Muscle of leg (tissue), 11 donors: ENCODE data around the gene INPP4B. TPM values are rescaled to one million over a fixed set of nuclear protein-coding genes. Genes with fewer than 3 reads are reported as not detected.

Source experiments
- DNase-seq: peaks from one replicate; pipeline ENCODE4 v3.0.0; 2013
- H3K27ac ChIP-seq: one replicate; pipeline ENCODE4 v1.5.1; 2013; ENCODE audit warnings: mild to moderate bottlenecking, low read length, control low read depth
- H3K27me3 ChIP-seq: one replicate; pipeline ENCODE4 v1.6.1; 2013; ENCODE audit warnings: low read length; ENCODE audit not compliant: control insufficient read depth, insufficient read depth
- H3K36me3 ChIP-seq: one replicate; pipeline ENCODE4 v1.6.1; 2013; ENCODE audit warnings: low read length; ENCODE audit not compliant: control insufficient read depth, insufficient read depth
- H3K4me1 ChIP-seq: one replicate; pipeline ENCODE4 v1.6.1; 2013; ENCODE audit warnings: low read length; ENCODE audit not compliant: control insufficient read depth, insufficient read depth
- H3K4me3 ChIP-seq: one replicate; pipeline ENCODE4 v1.5.1; 2013; ENCODE audit warnings: low read length, control low read depth
- H3K9me3 ChIP-seq: replicated peaks from 2 replicates; pipeline ENCODE4 v1.6.1; 2013; ENCODE audit warnings: low read depth, low read length; ENCODE audit not compliant: control insufficient read depth
- WGBS: methylation state at CpG from one replicate; pipeline ENCODE4 v1.1.5; 2013; ENCODE audit warnings: missing lambda C conversion rate; ENCODE audit not compliant: insufficient coverage; 5-methylcytosine and 5-hydroxymethylcytosine counted together
- polyA plus RNA-seq, 8 donors: library from polyadenylated mRNA; unstranded; fragments of 120-200 nt; gene quantifications; one replicate each; pipeline versions ENCODE4 v1.2.1 to v1.2.3, GENCODE V29; 2013; ENCODE audit warnings: inconsistent platforms in 1 of 8, low replicate concordance in 1 of 8; ENCODE audit not compliant: insufficient read length in 8 of 8, insufficient read depth in 1 of 8
- total RNA-seq: library from RNA; stranded (reverse); fragments of 120-200 nt; gene quantifications from one replicate; pipeline ENCODE4 v1.2.4, GENCODE V29; 2013

INPP4B gene
- total and polyA plus RNA-seq, 9 donors: 15.7 to 55.1 (median 30.6) TPM

DNA sequence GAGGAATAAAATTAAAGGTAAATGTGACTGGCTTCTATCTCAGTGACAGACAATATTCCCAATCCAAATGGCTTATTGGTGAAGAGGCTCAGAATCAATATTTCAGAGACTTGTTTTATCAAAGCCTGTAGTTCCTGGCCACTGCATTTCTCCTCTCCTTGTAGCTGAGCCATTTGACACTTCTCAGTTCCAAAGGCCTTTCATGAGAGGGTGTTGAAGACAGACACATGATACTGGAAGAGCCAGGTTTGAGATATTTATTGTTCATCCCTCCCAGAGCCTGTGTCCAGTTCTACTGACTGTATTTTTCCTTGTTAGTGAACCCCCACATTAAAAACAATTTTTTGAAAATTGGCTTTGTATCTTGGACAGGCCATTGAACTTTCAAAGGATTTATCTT is 12.9 kb upstream of the INPP4B start:
- Histone ChIP-seq H3K36me3 (no peaks in the 10 kb centered on the region), H3K27ac (no peak overlapping the region), H3K4me1 (no peaks in the 10 kb centered on the region), H3K27me3 (no peaks in the 10 kb centered on the region), H3K9me3 (no peaks in the 10 kb centered on the region), H3K4me3 (no peak overlapping the region)
- no peak for DNase-seq

DNA sequence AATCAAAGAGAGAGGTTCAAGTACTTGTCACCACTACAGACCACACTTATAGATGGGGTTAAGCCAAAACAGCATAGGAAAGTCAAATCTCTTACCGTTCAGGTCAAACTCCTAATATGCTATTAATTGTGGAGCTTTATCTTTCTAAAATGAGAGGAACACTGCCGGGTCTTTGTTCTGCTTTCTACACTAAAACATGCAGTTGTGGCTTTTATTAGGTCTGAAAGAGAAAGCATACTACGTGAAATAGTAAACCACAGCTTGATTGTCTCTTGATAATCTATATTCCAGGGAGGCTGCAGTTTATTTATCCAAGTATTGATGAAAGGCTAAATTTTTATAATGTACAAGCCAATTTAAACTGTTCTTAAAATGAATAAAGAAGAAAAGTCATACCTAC is 12.3 kb upstream of the INPP4B start:
- H3K4me3 ChIP-seq: no peak overlapping the region
- no peaks in the 10 kb centered on the region for H3K9me3 ChIP-seq
- H3K27me3 ChIP-seq: no peaks in the 10 kb centered on the region
- H3K27ac ChIP-seq: no peak overlapping the region
- H3K4me1 ChIP-seq: no peaks in the 10 kb centered on the region
- no CpG with 5 or more reads among the region's 3 CpGs for WGBS
- DNase-seq: no peak
- H3K36me3 ChIP-seq: no peaks in the 10 kb centered on the region

DNA sequence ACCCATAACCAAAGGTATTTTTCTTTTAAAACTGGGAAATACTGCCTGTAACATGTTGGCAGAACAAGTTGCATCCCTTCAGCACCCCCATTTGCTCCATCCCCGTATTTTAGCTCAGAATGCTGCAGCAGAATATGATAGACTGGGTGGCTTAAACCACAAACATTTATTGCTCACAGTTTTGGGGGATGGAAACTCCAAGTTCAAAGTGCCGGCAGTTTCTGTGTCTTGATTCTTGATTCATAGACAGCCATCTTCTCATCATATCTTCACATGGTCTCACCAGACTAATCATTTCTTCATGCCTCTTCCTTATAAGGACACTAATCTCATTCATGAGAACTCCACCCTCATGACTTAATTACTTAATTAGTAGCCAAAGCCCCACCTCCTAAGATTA is 10.5 kb upstream of the INPP4B start:
- no peak for DNase-seq
- no peaks in the 10 kb centered on the region for H3K27me3 ChIP-seq
- no peak overlapping the region for H3K27ac ChIP-seq
- no peaks in the 10 kb centered on the region for H3K9me3 ChIP-seq
- H3K36me3 ChIP-seq: no peaks in the 10 kb centered on the region
- H3K4me3 ChIP-seq: no peak overlapping the region
- no peaks in the 10 kb centered on the region for H3K4me1 ChIP-seq
- 80% methylated on average over 2 of the region's 2 CpGs for WGBS

DNA sequence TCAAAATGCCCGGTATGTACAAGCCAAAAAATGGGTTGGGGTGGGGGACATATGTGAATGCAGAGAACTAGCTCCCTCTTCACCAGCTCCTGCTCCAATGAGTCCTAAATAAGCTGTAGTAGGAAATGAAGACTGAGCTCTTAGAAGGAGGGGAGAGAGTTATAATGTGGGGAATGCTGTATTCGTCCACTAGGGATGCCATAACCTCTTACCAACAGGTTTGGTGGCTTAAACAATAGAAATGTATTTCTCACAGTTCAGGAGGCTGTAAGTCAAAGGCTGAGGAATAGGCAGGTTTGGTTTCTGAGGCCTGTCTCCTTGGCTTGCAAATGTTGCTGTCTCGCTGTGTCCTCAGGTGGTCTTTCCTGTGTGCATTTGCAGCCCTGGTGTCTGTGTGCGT is 4.4 kb upstream of the INPP4B start:
- Histone ChIP-seq H3K4me3 (no peak overlapping the region), H3K36me3 (no peaks in the 10 kb centered on the region), H3K4me1 (peaks cover 9% of the 10 kb centered on the region), H3K9me3 (no peaks in the 10 kb centered on the region), H3K27me3 (peaks cover 18% of the 10 kb centered on the region), H3K27ac (no peak overlapping the region)
- DNase-seq: no peak
- 83% methylated on average over 1 of the region's 4 CpGs for WGBS

DNA sequence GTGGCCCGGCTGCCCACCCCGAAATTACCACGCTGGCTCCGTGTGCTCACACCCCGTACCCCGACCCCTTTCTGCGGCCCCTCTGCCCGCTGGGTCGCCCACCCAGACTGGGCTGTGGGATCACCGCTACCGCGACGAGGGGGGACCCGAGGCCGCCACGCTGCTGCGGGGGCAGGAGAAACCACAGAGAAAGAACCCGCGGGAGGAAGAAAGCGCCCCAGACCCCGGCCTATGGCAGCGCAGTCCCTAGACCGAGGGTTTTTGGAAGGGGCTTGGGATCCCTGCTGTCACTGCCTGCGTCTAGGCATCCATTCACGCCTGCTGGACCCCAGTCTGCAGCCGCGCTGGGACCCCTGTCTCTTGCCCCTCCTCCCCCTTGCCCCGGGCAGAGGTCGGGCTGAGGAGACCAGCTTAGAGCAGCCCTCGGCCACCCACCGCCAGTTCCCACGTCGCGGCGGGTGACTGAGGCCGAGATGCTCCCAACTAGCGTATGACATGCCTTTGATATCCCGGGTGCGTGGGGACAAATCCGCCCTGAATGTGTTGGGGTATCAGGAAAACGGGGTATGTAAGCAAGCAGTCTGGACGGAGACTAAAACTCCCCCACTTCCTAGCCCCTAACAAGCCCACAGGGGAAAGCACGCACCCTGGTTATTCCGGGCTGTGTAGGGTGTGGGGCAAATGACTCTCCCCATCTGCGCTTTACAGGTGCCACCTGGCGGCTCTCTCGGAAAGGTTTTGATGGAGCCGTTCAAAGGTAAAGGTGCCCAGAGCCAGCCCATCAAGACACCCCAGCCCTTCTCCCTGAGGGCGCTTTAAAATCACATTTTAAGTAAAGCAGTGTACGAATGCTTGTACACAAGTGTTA is 862 bp upstream of the INPP4B start:
- no peaks in the 10 kb centered on the region for H3K9me3 ChIP-seq
- H3K27me3 ChIP-seq: peaks cover 24% of the 10 kb centered on the region
- H3K4me3 ChIP-seq: peak overlapping the region; percentile 74
- H3K27ac ChIP-seq: peak overlapping the region; percentile 64
- H3K4me1 ChIP-seq: peaks cover 12% of the 10 kb centered on the region
- peak; percentile 48 for DNase-seq
- no peaks in the 10 kb centered on the region for H3K36me3 ChIP-seq
- 1% methylated on average over 24 of the region's 50 CpGs for WGBS

DNA sequence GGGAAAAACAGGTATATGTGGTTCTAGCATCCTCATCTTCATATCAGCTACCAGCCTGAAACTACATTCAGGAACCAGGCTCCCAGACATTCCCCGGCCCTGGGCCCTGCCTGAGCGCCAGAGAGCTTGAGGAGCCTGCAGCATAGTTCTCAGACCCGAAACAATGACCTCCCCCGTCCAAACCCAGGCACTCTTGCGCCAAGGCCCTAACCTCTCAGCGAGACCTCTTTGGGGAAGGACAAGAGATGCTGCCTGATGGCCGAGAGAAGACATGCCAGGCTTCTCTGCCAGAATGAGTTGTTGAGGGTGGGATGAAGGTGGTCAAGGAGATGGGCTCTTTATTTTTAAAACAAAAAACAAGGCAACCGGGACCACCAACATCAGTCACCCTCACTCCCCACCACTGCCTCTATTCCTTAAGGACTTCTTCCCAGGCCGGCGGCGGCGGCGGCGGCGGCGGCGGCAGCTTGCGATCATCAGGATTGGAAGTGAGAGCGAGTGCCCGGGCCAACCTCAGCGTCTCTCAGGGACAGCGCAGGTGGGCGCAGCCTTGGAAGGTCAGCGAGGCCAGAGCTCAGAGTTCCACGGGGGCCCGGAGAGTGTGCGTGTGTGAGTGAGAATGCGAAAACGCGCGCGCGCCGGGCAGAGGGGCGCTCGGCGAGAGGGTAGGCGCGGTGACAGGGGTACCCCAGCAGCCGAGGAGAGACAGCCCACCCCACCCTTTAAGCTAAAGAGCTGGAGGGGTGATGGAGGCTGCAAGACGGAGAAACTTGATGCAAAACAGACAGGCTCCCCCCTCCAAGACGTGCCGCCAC is 601 bp downstream of the INPP4B start:
- no peaks in the 10 kb centered on the region for H3K9me3 ChIP-seq
- H3K27me3 ChIP-seq: peaks cover 24% of the 10 kb centered on the region
- peaks cover 12% of the 10 kb centered on the region for H3K4me1 ChIP-seq
- no peaks in the 10 kb centered on the region for H3K36me3 ChIP-seq
- H3K4me3 ChIP-seq: peak overlapping the region; percentile 74
- peak overlapping the region; percentile 29 for H3K27ac ChIP-seq
- WGBS: 4% methylated on average over 17 of the region's 43 CpGs
- peak; percentile 35 for DNase-seq

DNA sequence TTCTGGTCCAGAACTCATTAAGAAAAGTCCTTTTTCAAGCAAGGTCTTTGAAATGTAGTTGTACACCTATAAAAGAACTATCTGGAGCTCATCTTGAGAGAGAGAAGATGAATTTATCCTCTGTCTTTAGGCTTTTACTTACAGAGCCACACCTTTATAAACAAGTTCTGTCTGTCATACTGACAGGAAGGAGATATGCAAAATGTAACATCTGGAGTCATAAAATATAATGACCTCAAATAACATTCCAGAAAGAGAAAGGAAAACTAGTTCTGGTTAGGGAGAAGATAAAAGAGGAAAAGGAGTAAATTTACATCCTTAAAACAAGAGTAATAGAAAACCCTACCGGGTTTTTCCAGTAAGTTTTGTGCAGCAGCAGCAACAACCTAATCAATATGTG is 1.3 kb downstream of the INPP4B start:
- DNase-seq: no peak
- Histone ChIP-seq H3K4me3 (no peak overlapping the region), H3K9me3 (no peaks in the 10 kb centered on the region), H3K4me1 (peaks cover 12% of the 10 kb centered on the region), H3K27ac (no peak overlapping the region), H3K27me3 (peaks cover 24% of the 10 kb centered on the region), H3K36me3 (no peaks in the 10 kb centered on the region)
- WGBS: no CpG with 5 or more reads among the region's 1 CpG

DNA sequence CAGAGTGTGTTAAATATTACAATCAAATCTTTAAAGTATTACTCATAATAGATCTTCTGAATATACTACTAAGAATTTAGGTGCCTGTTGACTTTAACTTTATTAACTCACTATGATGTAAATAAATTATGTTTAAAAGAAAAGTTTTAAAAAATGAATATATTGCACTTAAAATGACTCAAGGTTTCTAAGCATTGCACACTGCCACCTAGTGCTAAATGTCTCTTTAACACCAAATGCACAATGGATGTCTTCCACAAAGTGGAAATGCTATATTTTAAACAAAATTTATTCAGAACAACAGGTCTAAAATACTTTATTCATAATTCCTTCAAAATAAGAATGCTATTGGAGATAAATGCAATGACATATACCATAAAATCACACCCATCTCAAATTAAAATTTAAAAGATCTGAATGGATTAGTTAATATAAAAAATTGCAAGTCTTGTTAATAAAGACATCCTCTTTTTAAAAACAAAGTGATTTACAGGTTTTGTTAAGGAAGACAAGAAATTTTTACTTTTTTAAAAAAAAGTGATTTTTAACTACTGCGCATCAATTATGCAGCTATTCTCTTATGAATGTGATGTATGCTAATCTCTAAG is 5.5 kb downstream of the INPP4B start:
- Histone ChIP-seq H3K4me3 (no peak overlapping the region), H3K9me3 (no peaks in the 10 kb centered on the region), H3K36me3 (no peaks in the 10 kb centered on the region), H3K4me1 (peaks cover 3% of the 10 kb centered on the region), H3K27ac (no peak overlapping the region), H3K27me3 (peaks cover 7% of the 10 kb centered on the region)
- WGBS: no CpG with 5 or more reads among the region's 1 CpG
- DNase-seq: peak; percentile 58

DNA sequence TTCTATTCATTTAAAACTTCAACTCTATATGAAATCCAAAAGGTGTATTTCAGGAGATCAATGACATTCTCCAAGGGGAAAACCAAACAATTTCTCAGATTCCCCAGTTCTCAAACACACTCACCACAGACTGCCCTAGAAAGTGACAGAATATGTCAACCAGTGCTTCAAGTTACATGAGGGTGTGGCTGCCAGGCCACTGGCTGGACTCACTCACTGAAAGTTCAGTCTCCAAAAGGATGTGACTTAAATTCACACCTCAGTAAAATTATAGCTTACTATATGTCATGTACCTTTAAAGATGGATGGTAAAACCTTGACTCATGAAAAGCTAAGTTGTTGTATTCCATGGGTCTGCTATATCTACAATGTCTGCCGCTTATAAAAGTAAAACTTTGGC is 7.3 kb downstream of the INPP4B start:
- H3K36me3 ChIP-seq: no peaks in the 10 kb centered on the region
- H3K4me1 ChIP-seq: no peaks in the 10 kb centered on the region
- no peak overlapping the region for H3K27ac ChIP-seq
- WGBS: 100% methylated on average over 1 of the region's 1 CpG
- no peaks in the 10 kb centered on the region for H3K27me3 ChIP-seq
- H3K4me3 ChIP-seq: no peak overlapping the region
- DNase-seq: no peak
- H3K9me3 ChIP-seq: no peaks in the 10 kb centered on the region

DNA sequence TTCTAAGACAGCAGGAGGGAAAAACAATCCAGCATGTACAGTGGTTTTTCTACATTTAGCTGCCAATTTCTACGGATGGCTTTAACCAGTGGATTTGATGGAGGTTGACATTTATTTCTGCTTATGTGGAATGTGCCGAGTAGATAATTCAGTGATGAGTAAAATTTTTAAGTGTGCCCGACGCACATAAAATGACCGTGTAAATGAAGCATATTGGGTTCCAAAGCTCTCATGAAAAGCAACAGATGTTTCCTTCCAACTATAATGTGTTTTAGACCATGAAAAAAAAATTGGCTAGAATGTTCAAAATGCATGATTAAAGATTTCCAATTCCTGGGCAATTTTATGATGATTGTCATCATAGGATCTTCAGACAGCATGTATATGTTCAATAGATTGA is 14.1 kb downstream of the INPP4B start:
- Histone ChIP-seq H3K4me3 (no peak overlapping the region), H3K36me3 (no peaks in the 10 kb centered on the region), H3K4me1 (no peaks in the 10 kb centered on the region), H3K9me3 (no peaks in the 10 kb centered on the region), H3K27ac (no peak overlapping the region), H3K27me3 (no peaks in the 10 kb centered on the region)
- DNase-seq: peak; percentile 41
- WGBS: 67% methylated on average over 1 of the region's 5 CpGs
